HepG2 (cell line): Measurements from ENCODE around the gene PACS2. TPM values are rescaled to one million over a fixed set of nuclear protein-coding genes. Genes with fewer than 3 reads are reported as not detected.
A peak's percentile ranks its signal among the peaks of the same experiment; 100 is the strongest.

Experiments used
- AGO2 ChIP-seq: fragments of 200-400 bp; formaldehyde crosslinking; optimal IDR thresholded peaks from 2 replicates; pipeline ENCODE3; 2017; ENCODE audit warnings: mild to moderate bottlenecking, low read depth, low read length, moderate library complexity
- ARID2 ChIP-seq: sonication (generic); formaldehyde crosslinking; IDR thresholded peaks from 2 replicates; pipeline ENCODE4 v1.8.1; 2022; ENCODE audit warnings: mild to moderate bottlenecking, missing genetic modification reagents, borderline replicate concordance
- EP300 ChIP-seq, 3 experiments: sonication (generic) in 1 of 3; formaldehyde crosslinking in 1 of 3; IDR thresholded peaks; 2 replicates each; pipeline versions ENCODE4 v1.5.1 to v1.6.1; 2011 to 2020; ENCODE audit warnings: low read depth in 2 of 3, low read length in 2 of 3, borderline replicate concordance in 1 of 3, improper control_type of control experiment in 1 of 3, mild to moderate bottlenecking in 1 of 3, missing genetic modification reagents in 1 of 3, moderate library complexity in 1 of 3
- FOXA1 ChIP-seq, 2 experiments: fragments of 450-650 bp in 1 of 2; sonication (generic) in 1 of 2; formaldehyde crosslinking in 1 of 2; IDR thresholded peaks; 2 replicates each; pipeline versions ENCODE4 v1.4.0 to v1.6.1; 2016 to 2020; ENCODE audit warnings: missing genetic modification reagents in 1 of 2
- GATAD1 ChIP-seq: IDR thresholded peaks from 2 replicates; pipeline ENCODE4 v1.6.1; 2016; ENCODE audit warnings: missing genetic modification reagents, missing compliant biosample characterization
- HDAC1 ChIP-seq: sonication (generic); formaldehyde crosslinking; IDR thresholded peaks from 2 replicates; pipeline ENCODE4 v1.5.1; 2020; ENCODE audit warnings: mild to moderate bottlenecking, missing genetic modification reagents
- IKZF1 ChIP-seq: fragments of 450-650 bp; IDR thresholded peaks from 2 replicates; pipeline ENCODE4 v1.7.1; 2016
- NFIC ChIP-seq: IDR thresholded peaks from 2 replicates; pipeline ENCODE4 v1.6.1; 2012; ENCODE audit warnings: mild to moderate bottlenecking, low read length, inconsistent platforms
- RFX5 ChIP-seq: IDR thresholded peaks from 2 replicates; pipeline ENCODE4 v1.6.1; 2011; ENCODE audit warnings: low read depth, low read length, improper control_type of control experiment
- SIN3B ChIP-seq: fragments of 150-350 bp; IDR thresholded peaks from 2 replicates; pipeline ENCODE4 v1.6.1; 2014; ENCODE audit warnings: low read length
- SP5 ChIP-seq: IDR thresholded peaks from 2 replicates; pipeline ENCODE4 v1.6.1; 2016; ENCODE audit warnings: low read depth, borderline replicate concordance
- TBX2 ChIP-seq: sonication (generic); formaldehyde crosslinking; IDR thresholded peaks from 2 replicates; pipeline ENCODE4 v1.5.0; 2020; ENCODE audit warnings: missing genetic modification reagents, mild to moderate bottlenecking, borderline replicate concordance
- UBTF ChIP-seq: sonication (generic); formaldehyde crosslinking; IDR thresholded peaks from 2 replicates; pipeline ENCODE4 v1.4.0; 2020; ENCODE audit warnings: mild to moderate bottlenecking, missing genetic modification reagents
- ZBTB7B ChIP-seq: sonication (generic); formaldehyde crosslinking; IDR thresholded peaks from 2 replicates; pipeline ENCODE4 v1.4.0; 2020; ENCODE audit warnings: missing genetic modification reagents
- ZNF281 ChIP-seq: sonication (generic); formaldehyde crosslinking; IDR thresholded peaks from 2 replicates; pipeline ENCODE4 v1.4.0; 2020; ENCODE audit warnings: missing genetic modification reagents, borderline replicate concordance
- ZNF3 ChIP-seq: IDR thresholded peaks from 2 replicates; pipeline ENCODE4 v1.7.0; 2017; ENCODE audit warnings: inconsistent platforms
- polyA plus RNA-seq, 8 experiments: library from polyadenylated mRNA; depleted of rRNA in 3 of 8; stranded (reverse) in 7 of 8; unstranded in 1 of 8; fragments of >200 nt; fragmentation: Illumina TruSeq in 4 of 8; extraction: Trizol in 4 of 8; gene quantifications; 2 replicates each; pipeline versions ENCODE4 v1.2.1 to v1.2.3, GENCODE V29; 2011 to 2016; ENCODE audit warnings: low read depth in 4 of 8, missing spikeins in 1 of 8, mixed read lengths in 1 of 8; ENCODE audit not compliant: insufficient read depth in 1 of 8
- total RNA-seq, 5 experiments: library from RNA; depleted of rRNA; stranded (reverse); fragments of >200 nt; fragmentation: Illumina TruSeq; extraction: Trizol; gene quantifications; 2 replicates each; pipeline ENCODE4 v1.2.3, GENCODE V29; 2016; ENCODE audit warnings: low read depth in 1 of 5
- TF ChIP-seq, protein P1 (sequence below): sonication (generic); formaldehyde crosslinking; IDR thresholded peaks from 2 replicates; pipeline ENCODE4 v1.4.0; 2020; ENCODE audit warnings: mild to moderate bottlenecking, missing genetic modification reagents
- TF ChIP-seq, protein P2 (sequence below): IDR thresholded peaks from 2 replicates; pipeline ENCODE4 v1.6.1; 2016; ENCODE audit warnings: low read depth

The PACS2 gene
- total and polyA plus RNA-seq, 2 of the 13 experiments (the other 11 are each of a cell fraction or from before 2014, with no cell fraction given): 23.6 to 27.6 TPM

GRCh38 chr14:105398044-105398725 lies 83.6 kb downstream of the PACS2 start, which contains the start of gene TEX22 (continued):
- TF ChIP-seq ZNF281 (CRISPR knock-in tag): peak; percentile 98
- TF ChIP-seq IKZF1: no peak
- TF ChIP-seq SP5 (CRISPR knock-in tag): no peak; the same call in 1 of the 2 replicates
- TF ChIP-seq NFIC: no peak
- TF ChIP-seq RFX5: no peak
- TF ChIP-seq UBTF: no peak
- TF ChIP-seq ZNF3 (CRISPR knock-in tag): no peak
- 0 out of 4 replicates have a peak, but pooled peaks of 1 of the 2 experiments have one; percentile 13 for TF ChIP-seq EP300 (IDR thresholded peaks at IDR 0.05; ENCODE audit: low read depth in 2 of 2, low read length in 2 of 2)
- TF ChIP-seq EP300 (CRISPR knock-in tag; IDR thresholded peaks at IDR 0.05; ENCODE audit: borderline replicate concordance): peak; percentile 21; the same call in 1 of the 2 replicates
- peak; percentile 74; the same call in 1 of the 2 replicates for TF ChIP-seq ARID2 (CRISPR knock-in tag)
- TF ChIP-seq GATAD1 (CRISPR knock-in tag): peak; percentile 85
- TF ChIP-seq, protein P1, sequence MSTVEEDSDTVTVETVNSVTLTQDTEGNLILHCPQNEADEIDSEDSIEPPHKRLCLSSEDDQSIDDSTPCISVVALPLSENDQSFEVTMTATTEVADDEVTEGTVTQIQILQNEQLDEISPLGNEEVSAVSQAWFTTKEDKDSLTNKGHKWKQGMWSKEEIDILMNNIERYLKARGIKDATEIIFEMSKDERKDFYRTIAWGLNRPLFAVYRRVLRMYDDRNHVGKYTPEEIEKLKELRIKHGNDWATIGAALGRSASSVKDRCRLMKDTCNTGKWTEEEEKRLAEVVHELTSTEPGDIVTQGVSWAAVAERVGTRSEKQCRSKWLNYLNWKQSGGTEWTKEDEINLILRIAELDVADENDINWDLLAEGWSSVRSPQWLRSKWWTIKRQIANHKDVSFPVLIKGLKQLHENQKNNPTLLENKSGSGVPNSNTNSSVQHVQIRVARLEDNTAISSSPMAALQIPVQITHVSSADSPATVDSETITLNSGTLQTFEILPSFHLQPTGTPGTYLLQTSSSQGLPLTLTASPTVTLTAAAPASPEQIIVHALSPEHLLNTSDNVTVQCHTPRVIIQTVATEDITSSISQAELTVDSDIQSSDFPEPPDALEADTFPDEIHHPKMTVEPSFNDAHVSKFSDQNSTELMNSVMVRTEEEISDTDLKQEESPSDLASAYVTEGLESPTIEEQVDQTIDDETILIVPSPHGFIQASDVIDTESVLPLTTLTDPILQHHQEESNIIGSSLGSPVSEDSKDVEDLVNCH (CRISPR knock-in tag): no peak
- no peak for TF ChIP-seq FOXA1 (IDR thresholded peaks at IDR 0.05)
- no peak for TF ChIP-seq FOXA1 (CRISPR knock-in tag; IDR thresholded peaks at IDR 0.05)
- peak; percentile 89 for TF ChIP-seq ZBTB7B (CRISPR knock-in tag)
- TF ChIP-seq HDAC1 (CRISPR knock-in tag): peak; percentile 67; the same call in 1 of the 2 replicates
- TF ChIP-seq AGO2: no peak
- no peak for TF ChIP-seq TBX2
- no peak for TF ChIP-seq SIN3B
- TF ChIP-seq, protein P2, sequence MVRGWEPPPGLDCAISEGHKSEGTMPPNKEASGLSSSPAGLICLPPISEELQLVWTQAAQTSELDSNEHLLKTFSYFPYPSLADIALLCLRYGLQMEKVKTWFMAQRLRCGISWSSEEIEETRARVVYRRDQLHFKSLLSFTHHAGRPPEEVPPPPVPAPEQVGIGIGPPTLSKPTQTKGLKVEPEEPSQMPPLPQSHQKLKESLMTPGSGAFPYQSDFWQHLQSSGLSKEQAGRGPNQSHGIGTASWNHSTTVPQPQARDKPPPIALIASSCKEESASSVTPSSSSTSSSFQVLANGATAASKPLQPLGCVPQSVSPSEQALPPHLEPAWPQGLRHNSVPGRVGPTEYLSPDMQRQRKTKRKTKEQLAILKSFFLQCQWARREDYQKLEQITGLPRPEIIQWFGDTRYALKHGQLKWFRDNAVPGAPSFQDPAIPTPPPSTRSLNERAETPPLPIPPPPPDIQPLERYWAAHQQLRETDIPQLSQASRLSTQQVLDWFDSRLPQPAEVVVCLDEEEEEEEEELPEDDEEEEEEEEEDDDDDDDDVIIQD: no peak
